Activated CD4-positive, alpha-beta T cell treated with anti-CD3 and anti-CD28 coated beads, Interleukin-2, amount 50 U/mL, for 24 hours (primary cell): Measurements from ENCODE around the gene CHN1.

Experiments
- DNase-seq, 2 donors: peaks; one replicate each; pipeline ENCODE4 v3.0.0-alpha.2; 2020; ENCODE audit warnings: low read depth in 1 of 2, low spot score in 1 of 2

The CHN1 gene, protein sequence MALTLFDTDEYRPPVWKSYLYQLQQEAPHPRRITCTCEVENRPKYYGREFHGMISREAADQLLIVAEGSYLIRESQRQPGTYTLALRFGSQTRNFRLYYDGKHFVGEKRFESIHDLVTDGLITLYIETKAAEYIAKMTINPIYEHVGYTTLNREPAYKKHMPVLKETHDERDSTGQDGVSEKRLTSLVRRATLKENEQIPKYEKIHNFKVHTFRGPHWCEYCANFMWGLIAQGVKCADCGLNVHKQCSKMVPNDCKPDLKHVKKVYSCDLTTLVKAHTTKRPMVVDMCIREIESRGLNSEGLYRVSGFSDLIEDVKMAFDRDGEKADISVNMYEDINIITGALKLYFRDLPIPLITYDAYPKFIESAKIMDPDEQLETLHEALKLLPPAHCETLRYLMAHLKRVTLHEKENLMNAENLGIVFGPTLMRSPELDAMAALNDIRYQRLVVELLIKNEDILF

DNA sequence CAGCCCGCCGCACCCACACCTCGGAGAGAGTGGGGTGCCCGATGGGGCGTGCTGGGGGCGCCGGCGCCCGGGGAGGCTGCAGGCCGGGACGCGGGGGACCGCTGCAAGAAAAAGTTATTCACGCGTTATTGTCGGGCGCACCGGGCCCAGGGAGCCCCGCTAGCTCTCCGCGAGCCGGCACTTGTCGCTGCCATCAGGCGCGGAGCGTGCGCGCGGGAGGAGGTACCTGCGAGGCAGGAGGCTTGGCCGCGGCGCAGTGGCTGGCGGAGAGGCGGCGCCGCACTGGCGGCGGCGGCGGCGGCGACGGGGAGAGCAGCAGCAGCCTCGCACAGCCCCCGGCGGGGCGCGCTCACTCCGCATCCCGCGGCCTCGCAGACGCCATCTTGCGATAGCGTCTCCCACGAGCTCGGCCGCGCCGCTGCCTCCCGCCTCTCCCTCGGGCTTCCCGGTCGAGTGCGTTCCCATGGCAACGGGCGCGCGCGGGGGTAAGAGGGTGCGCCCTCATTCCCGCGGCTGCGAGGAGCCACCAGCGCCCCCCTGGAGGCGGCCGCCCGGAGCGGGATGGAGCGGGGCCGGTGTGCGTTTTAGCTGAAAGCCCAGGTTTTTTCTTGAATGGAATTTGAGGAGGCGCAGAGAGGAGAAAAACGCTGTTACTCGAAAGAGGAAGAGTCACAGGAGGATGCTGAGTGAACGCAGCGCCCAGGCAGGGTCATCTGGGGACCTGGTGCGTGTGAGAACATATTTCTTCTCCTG is at the start of gene CHN1:
TSS of gene CHN1 (minus strand) at position 402 of the 753 bp plus-strand sequence. CDS start 469 bp downstream, outside the sequence.
- peak; percentile 39 to 48 for DNase-seq

DNA sequence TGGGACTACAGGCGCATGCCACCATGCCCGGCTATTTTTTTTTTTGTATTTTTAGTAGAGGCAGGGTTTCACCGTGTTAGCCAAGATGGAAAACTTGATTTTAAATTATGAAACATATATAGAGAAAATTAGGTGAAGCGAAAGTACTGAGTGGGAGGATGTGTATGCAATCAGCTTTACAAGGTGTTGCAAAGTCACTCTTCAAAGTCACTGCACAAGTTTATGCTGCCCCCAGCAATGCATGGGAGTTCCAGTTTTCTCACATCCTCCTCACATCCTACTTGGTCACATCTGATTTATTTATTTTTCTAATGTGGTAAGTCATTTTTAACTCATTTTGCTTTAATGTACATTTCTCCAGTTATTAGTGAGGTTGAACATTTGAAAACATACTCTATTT is 49.2 kb upstream of the CHN1 start:
- DNase-seq: no peak

DNA sequence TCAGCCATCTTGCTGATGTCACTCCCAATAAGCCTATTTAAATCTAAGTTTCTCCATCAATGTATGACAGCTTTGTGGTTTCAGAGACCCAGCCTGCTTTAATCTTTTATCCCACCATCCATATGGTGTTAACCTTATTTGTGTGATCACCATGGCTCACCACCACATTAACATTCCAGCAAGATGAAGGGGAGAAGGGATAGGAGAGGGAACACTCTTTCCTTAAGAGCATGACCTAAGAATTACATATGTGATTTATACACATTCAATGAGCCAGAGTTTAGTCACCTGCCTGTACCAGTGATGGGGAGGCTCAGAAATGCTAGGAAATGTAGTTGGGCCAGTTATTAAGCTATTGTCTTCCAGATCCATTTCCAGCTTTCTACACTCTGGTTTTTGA is 44.5 kb upstream of the CHN1 start:
- DNase-seq: no peak

DNA sequence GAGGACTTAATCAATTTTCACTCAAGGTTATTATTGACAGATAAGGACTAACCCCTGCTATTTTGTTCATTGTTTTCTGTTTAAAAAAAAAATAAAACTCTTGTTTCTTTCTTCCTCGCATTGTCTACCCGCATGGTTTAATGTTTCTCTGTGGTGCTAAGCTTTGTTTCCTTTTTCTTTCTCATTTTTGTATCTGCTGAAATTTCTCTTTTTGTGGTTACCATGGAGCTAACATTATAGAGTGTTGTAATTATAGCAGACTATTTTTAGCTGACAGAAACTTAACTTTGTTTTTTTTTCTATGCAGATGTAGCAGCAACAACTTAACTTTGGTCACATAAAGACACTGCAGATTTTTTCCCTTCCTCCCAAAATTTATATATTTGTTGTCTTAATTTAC is 43.1 kb upstream of the CHN1 start:
- no peak for DNase-seq

DNA sequence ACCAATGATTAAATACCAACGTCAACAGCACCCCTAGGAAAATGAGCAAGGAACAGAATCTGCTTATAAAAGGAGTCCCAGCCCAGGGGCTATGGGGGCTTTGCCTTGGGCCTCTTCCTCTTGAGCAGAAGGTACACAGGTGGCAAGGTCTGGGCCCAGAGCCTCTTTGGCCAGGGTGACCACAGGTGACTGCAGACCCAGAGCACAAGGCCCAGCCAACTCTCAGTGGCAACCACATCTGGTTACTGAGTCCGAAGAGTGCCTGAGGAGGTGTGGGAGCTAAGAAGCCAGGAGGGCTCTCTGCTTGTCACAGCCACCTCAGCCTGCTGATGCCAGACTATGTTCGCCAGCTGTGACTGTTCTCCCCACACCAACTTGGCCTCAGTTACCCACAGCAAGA is 34.3 kb upstream of the CHN1 start:
- no peak for DNase-seq

DNA sequence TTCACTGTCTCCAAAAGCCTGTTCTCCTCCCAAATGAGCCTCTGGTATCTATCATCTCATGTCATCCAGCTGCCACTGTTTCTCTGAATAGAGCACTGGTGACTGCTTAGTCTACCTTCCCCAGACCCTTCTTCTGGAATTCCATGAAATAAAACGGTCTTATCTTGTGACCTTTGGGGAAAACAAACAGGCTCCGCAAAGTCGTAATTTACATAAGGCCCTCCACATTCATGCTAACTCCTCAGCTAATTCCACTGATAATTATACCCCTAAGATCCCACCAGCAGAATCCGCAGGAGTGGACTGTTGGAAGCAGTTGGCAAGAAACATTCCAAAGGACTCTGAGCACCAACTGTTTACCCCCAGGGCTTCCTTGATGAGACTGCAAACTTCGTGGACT is 33.9 kb upstream of the CHN1 start:
- no peak for DNase-seq

DNA sequence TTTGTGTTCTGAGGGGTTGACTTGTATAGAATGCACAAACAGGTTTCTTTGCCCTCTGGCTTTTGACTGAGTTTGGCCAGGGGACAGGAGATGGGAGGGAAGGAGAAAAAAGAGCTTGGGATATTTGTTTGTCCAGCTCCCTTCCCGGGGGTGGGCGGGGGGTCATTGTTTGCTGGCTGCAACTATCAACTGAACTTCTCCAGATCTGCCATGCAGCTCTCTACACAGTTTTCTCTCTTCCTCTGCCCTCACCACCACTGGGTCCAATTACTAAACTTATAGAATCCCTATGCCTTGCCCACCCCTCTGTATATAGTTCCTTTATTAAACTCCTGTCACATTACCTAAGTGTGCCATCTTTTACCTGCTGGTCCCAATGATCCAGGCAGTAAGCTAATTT is 32.8 kb upstream of the CHN1 start:
- DNase-seq: no peak

DNA sequence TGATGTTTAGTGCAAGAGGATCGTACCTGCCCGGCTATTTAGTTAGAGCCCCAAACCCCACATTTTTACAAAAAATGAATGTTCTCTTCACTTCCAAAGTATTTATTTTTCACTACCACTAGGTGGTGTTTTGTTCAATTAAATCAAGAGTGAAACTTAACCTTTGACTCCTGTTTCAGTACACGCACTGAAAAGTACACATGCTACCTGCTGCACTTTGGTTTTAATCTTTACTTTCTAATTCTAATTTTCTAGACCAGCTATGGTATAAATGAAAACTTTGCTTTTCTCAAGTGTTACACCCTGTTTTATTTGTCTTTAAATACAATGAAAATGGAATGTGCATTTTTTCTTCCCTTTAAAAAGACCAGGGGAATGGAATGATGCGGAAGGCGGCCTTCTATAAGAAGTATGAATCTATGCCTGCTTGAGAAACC is 31.4 kb upstream of the CHN1 start:
- DNase-seq: no peak

DNA sequence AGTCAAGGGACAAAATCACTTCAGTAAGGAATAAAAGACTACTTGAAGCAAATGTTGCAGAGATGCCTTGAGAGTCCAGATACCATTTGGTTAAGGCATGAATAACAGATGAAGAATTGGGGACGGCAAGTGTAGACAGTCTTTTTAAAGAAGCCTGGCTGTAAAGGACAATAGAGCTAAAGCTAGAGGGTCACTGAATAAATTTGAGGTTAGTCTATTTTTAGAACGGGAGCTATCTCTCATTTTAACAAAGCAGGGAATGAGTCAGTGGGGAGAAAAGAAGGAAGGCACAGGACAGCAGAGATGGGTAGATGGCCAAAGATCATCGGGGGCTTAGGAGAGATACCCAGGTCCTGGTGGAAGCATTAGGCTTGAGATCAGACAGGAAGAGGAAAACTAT is 30.6 kb upstream of the CHN1 start:
- no peak for DNase-seq

DNA sequence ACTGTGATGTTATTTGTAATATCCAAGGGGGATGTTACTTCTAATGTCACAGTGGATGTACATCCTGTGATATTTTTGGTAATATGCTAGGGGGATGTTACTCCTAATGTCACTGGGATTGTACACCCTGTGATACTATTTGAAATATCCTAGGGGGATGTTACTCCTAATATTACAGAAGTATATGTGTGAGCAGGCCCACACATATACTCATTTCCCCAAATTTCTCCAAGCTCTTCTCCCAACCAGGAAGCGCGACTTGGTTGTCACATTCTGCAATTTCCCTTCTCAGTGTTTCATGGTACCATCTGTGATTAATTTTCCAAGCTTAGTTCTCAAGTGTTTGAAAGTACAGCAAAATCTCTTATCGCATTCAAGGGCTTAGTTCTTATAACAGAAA is 29.5 kb upstream of the CHN1 start:
- no peak for DNase-seq

DNA sequence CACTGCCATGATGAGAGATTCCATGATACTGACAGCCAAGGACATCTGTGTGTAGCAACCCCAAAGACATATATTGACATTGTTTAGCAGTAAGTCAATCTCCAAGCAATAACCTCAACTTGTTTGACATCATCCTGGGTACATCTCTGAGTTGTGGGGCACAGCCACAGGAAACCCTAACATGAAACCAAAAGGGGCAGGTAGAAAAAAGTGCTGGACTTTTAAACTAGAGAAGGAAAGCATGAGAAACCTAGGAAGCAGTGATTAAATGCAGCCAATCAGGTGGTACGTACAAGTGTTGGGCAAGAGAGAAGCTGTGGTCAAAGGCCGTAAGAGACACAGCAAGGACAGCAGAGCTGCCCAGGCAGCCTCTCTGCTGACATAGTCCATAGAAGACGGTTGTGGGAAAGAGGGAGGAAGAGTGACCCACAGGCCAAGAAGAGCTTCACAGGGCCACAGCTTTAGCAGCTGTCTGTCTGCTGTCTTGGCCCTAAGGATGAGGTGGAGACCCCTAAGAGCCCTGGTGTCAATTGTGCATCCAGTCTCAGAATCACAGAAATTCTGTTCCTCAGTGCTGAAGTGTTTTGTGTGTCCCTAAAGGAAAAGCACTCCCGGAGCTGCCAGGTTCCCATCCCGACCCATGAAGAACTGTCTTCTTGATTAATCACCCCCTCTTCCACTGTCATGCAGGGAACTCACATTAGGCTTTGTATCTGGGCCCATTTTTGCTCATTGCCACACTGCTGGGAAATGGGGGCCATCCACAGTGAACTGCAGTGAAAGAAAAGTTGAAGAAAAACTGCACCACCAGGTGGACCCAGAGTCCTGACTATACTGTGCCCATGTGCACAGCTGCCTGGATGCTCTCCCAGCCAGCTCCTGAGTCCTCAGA is 25.4 kb upstream of the CHN1 start:
- DNase-seq: no peak

DNA sequence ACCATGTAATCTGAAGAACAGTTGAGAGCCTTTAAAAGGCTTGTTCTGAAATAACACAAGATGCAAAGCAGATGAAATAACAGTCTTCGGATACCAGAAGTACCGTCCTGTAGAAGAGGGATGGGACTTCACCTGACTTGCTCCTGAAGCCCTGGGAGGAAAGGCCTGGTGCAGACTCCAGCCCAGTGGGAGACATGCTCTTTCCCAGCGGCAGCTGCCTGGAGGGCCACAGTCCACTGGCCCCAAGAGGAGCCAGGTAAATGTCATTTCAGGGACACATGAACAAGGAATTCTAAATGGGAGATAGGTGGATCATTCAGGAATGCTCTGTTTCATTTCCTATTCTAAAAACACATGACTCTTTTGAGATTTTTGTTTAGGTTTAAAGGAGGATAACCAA is 22.6 kb upstream of the CHN1 start:
- no peak for DNase-seq

DNA sequence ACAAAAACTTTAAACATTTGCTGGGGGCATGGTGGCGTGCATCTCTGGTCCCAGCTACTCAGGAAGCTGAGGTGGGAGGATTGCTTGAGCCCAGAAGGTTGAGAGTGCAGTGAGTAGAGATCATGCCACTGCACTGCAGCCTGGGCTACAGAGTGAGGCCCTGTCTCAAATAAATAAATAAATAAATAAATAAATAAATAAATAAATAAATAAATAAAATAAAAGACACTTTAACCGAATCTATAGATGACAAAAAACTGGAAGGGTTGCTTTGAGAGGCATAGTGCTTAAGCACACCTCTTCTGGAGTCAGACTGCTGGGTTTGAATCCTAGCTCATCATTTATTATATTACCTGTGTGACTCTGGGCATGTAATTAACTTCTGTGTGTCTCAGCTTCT is 21.2 kb upstream of the CHN1 start:
- DNase-seq: no peak

DNA sequence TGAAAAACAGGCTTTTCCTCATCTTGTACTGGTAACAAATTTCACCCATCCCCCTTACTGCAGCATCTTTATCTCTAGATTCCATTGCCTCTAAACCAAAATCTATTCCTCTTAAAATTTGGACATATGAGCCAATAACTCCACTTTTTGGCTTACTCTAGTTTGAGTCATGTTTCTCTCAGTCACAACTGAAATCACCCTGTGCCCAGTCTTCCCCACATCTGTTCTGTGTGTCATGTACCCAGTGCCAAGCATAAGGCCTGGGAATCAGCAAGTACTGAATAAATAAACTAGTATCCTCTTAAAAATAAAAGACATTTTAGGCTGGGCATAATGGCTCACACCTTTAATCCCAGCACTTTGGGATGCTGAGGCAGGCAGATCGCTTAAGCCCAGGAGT is 20.8 kb upstream of the CHN1 start:
- DNase-seq: no peak

DNA sequence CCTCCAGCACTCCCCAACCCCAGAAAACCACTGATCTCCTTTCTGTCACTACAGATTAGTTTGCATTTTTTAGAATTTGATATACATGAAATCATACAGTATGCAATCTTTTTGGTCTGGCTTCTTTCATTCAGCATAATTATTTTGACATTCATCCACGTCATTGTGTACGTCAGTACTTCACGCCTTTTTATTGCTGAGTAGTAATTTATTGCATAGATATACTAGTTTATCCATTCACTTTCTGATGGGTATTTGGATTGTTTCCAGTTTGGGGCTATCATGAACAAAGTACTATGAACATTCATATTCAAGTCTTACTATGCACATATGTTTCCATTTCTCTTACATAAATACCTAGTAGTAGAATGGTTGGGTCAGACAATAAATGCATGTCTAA is 20.1 kb upstream of the CHN1 start:
- no peak for DNase-seq

DNA sequence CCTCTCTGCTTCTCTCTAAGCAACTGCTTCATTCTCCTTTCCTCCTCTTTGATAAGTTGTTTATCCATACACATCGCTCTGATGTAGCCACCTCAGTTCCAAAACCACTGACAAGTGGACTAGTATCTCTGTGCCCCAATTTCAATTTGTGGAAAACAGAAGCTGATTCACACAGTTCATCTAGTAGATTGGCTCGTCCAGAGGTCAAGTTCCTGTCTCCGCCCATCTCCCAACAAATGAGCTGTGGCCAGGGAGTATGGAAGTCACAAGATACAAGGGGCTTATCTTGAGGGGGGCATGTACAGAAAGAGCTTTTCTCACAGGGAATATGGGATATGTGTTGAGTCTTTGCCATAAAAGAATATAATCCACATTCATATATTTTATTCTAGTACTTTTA is 17.7 kb upstream of the CHN1 start:
- no peak for DNase-seq

DNA sequence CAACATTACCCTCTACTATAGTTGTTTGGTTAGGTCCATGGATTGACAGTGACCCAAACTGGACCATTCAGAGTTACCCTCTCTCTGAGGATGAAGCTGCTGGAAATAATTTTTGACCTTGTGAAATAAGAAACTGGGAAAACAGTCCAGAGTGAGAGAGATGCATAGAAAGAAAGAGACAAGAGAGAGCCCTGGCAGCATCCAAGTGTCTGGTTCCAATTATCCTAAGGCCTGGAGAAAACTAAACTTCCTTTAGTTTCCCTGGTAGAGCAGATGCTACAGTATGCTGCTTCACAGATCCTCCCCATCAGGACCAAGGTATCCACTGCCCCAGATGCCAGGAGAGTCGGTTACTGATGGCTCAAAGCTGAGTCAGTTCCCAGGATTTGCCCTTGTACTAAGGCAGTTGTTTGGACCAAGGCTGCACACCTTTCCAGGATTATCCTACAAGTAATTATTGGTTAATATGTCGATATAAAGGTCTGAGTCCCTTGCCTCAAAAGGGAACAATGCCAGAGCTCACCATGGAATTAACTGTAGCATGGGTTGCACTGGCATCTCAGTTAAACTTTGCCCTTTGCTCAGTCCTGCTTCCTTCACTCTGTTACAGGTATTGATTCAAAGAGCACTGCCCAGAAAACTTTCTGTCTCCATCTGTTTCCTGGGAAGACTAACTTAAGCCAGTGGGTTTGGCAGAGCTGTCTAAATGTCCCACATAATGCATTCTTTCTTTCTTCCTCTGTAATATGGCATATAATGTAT is 14.6 kb upstream of the CHN1 start:
- no peak for DNase-seq

DNA sequence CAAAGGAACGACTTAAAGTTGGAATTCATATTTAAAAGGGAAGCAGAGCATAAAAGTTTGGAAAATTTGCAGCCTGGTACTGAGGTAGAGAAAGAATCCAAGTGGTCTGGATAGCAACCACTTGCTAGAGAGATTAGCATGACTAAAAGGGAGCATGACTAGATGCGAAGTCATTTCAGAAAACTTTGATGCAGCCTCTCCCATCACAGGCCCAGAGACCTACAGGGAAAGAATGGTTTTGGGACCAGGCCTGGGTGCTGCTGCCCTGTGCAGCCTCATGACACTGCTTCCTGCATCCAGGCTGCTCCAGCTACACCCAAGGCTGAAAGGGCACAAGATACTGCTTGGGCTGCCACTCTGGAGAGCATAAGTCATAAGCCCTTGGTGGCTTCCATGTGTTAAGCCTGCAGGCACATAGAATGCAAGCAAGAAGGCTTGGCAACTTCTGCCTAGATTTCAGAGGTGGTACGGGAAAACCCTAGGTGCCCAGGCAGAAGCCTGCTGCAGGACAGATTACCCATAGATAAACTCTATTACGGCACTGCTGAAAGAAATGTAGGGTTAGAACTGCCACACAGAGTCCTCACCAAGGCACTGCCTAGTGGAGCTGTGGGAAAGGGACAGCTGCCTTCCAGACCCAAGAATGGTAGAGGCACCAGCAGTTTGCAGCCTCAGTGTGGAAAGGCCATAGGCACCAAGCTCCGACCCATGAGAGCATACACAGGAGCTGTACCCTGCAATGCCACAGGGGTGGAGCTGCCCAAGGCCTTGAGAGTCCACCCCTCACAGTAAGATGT is 12.6 kb upstream of the CHN1 start:
- no peak for DNase-seq

DNA sequence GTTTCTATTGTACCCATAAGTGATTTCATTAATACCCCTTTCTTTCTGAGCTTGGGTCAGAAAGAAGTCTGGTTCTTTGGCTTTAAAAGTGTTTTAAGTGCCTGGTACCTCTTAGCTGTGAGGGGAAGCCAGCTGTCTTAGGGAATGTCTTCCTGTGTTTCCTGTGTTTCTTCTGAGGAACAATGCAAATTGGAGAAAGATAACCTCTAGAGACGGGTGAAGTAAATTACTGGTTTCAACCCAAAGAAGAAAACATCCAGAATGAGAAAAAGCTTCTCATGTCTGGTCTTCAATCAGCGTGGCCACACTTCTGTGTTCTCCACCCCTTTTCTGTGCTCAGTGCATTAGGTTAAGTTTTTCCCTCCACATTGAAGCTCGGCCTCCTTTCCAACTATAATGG is 10.2 kb upstream of the CHN1 start:
- DNase-seq: no peak

DNA sequence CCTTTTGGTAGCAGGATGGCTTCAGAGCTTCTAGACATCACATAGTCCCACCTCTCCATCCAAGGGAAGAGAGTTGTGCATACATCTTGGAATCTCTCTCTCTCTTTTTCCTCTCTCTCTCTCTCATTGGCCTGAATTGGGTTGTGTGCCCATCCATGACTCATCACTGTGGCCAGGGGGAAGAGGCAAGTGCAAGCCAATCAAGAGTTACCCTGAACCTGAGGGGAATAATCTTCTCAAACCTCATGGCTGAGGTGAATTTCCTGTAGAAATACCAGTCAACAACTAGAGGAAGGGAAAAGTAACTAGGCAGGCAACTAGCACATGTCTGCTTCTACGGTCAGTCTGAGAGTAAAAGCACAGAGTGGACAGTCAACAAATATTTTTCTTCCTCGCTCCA is 7.3 kb upstream of the CHN1 start:
- DNase-seq: no peak
